GM19397 (cell line): Measurements from ENCODE around the gene AUH.
A peak's percentile ranks its signal among the peaks of the same experiment; 100 is the strongest.

ENCODE experiments used
- ATAC-seq: cut with Tn5 transposase; IDR thresholded peaks from one replicate; pipeline ENCODE4 v1.9.1; 2021; ENCODE audit warnings: mild to moderate bottlenecking, moderate library complexity; ENCODE audit not compliant: unreplicated experiment

Gene AUH

DNA sequence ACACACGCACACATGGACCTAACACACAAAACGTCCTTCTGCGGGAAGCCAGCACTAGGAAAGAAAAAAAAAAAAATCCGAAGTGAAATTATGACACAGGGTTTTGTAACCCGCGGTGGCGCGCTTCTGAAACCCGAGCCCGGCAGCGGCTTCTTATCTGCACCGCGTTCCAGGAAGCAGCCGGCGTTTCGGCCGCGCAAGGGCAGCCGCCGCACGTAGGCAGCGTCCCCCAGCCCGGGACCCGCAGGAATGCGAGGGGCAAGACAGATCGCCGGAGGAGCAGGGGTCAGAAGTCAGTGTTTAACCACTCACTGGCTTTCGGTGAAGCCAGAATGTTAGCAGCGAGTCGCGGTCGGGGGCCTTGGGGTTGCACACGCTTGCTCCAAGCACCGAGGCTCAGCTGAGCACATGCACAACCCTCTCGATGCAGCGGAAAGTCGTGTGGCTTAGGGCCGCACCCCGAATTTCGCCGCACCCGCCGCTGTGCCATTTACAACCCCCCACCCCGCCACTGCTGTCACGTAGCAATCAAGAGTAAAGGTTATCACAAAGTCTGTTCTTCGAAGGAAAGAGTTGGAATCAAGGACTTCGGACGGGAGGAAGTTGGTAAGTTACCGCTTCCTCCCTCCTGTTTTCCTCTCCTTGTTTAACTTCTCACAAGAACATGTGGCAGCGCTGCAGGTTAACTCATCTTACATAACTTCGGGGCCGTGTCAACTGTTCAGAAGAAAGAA is 167.9 kb downstream of the AUH start:
- ATAC-seq: peak; percentile 38

DNA sequence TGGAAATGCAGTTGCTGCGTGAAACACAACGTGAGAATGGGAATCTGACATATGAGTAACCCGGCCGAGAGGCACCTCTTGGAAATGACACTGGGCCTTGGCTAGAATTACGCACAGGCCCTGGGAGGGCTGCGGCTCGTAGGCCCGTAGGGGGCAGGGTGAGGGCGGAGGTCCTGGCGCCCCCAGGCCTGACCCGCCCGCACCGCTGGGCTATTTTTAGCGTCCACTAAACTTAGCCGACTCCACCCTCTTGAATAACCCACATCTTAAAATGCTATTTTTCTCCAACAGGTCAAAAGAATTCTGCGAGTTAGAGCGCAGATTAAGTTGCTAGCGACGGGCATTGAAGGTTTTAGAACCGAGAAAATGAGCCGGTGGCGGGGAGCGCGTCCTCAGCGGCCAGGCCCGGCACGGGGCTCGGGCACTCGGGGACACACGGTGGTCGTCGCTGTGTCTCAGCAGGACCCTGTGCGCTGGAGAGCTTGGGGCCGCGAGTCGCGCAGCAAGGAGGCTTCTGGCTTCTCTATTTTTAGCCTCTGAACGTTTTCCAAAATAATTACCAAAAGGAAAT is 168.5 kb downstream of the AUH start:
- ATAC-seq: peak; percentile 23

DNA sequence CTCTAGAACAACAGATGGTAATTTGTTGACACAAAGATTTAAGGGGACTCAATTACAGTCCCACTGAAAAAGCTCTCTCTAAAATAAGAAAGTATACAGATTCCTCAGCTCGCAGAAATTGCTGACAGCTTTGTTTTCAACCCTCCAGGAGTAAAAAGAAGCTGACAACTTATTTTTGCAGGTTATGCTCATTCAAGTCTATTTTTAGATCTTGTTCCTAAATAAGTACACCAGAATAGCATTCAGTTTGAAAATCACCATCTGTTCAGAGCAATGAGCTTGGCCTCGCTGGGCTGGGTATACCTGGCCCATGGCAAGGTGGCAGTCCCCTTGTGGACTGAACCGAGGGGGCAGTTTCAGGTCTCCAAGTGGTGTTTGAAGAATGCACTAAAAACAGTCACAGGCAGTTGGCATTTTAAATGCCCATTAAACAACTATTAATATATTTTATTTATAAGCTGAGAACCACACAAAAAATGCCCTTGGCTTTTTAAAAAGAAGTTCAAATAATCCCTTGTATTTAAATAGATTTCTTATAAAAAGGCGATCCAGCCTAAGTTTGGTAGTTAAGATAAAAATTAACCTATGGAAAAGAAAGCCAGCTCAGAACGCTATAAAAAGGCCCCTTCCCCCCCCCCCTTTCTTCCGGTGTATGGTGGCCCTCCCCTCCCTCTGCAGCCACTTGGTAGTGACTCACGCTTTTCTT is 169.2 kb downstream of the AUH start:
- ATAC-seq: peak; percentile 9

DNA sequence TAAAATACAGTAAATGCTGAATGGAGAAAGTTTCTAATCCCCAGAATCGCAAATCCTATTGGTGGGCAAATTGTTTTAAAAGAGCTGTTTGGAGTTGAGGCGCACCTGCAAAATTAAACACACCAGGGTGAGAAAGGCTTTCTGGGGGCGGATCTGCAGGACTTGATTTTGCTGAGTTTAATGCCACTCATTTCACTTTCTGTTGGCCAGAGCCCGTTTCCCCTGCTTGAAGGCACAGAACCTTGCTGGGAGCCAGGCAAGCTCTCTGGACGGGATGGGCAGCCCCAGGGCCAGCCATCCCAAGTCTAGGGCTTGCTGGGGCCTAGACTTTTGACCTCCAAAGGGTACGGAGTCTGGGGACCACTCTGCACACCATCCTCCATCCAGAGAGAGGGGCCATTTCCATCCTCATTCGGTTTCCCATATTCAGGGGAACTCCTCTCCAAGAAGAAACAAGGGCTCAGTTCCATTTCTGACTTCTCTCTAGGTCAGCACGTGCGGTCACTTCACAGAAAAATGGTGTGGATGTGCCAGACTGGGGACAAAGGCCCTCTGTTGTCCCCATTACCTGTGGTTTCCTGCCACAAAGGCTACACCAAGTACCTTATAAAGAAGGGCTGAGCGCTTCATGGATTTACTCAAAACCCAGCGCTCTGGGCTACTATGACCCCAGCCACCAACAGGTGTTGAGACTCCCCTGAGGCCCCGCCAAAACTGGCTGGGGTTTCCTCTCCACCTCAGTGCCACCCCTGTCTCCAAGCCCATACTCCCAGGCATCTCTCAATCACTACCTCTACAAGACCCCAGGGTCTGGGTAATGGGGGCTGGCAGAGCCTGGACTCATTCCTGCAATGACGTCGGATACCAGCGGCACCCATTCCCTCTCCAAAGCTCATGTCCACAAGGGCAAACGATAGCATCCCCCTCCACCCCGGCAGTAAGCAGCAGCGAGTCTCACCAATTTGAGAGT is 170.0 kb downstream of the AUH start:
- peak; percentile 53 for ATAC-seq

DNA sequence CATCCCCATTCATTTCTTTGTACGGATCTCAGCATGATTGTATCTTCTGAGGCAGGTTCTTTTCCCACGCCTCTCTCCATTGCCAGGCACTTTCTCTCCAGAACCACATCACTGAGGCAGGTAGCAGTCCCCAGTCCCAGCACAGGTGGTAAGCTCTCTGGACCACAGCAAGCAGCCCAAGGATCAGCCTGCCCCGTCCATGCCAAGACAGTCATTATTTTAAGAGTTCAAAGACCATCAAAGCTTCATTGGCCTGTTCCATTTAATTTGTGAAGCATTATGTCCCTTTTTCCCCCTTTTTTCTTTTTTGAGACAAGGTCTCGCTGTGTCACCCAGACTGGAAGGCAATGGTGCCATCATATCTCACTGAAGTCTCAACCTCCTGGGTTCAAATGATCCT is 171.7 kb downstream of the AUH start:
- no peak for ATAC-seq

DNA sequence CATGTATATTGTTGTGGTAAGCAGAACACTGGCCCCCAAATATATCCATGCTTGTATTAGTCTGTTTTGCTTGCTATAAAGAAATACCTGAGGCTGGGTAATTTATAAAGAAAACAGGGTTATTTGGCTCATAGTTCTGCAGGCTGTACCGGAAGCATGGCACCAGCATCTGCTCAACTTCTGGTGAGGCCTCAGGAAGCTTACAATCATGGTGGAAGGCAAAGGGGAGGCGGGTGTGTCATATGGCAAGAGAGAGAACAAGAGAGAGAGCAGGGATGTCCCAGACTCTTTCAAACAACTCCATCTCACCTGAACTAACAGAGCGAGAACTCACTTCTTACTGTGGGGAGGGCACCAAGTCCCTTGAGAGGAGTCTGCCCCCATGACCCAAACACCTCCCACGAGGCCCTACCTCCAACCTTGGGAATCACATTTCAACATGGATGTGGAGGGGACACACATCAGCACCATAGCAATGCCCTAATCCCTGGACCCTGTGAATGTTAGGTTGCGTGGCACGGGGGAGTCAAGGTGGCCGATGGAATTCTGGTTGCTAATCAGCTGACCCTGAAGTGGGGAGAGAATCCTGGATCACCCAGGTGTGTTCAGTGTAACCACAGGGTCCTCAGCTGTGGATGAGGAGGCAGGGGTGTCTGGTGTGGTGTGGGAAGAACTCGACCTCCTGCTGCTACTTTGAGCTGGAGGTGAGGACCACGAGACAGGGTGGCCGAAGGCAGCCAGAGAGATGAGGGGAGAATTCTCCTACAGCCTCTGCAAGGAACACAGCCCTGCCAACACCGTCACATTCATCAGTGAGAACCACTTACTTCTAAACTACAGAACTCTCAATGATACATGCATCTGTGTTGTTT is 172.8 kb downstream of the AUH start:
- ATAC-seq: no peak

DNA sequence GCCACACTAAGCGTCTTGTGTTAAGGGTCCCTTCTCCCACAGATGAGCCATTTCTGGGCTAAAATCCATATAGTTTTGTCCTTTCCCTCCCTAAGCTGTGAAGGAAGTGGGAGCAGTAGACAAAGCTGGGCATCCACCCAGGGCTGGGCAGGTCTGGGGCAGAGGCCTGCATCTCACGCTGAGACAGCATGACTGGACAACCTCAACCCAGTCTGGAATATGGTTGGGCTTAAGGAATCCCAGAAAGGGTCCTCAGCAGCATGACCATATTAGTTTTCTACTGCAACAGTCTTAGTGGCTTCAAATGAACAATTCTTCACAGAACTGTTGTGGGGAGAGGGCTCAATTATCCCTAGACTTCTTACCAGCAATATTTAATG is 173.8 kb downstream of the AUH start:
- no peak for ATAC-seq

DNA sequence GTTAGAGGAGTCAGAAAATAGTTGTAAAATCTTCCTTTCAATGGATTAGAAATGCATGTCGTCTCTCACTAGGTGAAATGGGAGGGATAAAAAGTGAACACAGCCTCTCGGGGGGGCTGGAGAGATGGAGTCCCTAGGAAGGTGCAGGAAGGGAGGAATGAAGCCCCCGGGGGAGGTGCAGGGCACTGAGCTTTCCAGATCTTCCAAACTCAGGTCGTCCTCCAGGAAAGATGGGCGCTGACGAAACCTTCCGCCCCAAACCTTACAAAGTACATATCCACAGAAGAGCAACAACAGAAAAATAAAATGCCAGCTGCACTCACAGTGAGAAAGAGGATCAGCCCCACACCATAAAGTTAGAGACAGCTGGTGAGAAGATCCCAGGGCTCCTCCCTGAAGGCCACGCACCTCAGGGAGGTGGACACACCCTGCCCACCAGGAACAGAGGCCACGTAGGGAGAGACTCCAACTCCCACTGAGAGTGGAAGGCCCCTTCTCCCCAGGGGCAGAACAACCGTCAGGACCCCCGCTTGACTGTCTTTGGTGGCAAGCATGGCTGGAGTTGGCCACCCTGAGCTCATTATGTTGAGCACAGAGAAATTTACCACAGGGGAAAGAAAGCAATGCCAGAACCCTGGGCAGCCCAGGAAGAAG is 174.3 kb downstream of the AUH start:
- ATAC-seq: no peak

DNA sequence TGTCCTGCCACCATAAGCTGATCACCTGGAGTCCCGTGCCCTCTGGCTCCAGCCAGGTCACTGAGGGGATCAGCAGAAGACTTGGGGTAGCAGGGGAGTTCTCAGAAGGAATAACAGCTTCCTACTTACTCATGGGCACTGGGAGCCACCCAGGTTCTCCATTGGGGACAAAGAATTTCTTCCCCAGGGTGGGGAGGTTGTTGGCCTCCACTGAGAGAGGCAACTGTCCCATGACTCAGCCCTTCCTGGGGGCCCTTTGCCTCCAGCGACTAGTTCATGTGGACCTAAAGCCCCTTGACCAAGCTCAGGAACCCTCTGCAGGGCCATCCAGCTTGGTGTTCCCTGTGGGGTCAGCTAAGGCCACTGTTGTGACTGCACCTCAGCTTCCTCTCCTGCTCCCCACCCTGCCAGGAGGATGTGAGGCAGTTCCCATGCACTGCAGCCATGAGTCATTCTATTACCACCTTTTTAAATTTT is 175.0 kb downstream of the AUH start:
- no peak for ATAC-seq

DNA sequence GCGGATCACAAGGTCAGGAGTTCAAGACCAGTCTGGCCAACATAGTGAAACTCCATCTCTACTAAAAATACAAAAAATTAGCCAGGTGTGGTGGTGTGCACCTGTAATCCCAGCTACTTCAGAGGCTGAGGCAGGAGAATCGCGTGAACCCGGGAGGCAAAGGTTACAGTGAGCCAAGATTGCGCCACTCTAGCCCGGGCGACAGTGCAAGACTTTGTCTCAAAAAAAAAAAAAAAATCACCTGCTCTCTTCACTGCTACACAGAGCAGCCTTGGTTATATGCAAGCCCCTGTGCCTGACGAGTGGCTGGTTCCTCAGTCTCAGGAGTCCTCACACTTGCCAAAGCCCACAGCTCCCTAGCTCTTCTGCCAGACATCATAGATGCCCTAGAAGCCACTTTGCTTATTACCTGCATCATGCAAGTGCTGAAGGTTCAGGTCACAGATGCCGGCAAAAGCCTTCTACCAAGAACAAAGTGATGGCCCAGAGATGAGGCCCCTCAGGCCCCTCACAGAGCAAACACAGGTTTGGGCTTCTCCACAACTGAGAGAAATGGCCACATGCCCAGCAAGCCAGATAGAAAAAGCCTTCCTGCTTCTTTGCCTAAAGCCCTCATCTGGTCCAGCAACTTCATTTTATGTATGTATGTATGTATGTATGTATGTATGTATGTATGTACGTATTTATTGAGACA is 176.4 kb downstream of the AUH start:
- no peak for ATAC-seq

DNA sequence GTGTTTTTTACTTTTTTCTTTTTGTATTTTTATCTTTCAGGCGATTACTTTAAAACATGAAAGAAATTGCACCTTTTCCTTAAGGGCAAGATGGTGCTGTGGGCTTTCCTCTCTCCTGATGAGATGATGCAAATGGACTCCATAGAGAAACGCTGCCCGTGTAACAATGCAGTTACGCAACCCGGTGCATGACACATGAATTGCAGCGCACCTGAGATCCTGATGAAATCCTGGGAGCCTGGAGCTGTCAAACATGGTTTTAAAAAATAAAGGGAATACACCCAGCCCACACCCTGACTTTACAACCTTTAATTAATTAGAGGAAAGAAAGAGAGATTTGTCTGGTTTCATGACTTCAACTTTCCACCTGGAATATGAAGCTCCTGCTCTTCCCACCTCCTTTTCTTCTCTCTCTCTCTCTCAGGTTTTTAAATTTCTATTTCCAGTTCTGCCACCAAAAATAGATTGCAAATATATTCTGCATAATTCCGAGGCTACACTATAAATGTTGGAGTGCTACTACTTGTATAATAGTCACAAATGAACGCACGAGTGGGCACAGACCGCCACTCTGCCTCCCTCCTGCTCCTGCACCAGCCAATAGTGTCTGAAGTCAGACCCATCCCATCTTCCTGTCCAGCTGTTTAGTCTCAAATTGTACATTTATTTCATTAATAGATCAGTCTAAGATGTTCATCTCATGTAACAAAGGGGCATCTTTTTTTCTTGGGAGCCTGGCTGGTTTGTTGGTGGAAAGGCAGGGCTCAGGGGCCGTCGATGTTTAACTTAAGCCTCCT is 179.1 kb downstream of the AUH start:
- ATAC-seq: no peak

DNA sequence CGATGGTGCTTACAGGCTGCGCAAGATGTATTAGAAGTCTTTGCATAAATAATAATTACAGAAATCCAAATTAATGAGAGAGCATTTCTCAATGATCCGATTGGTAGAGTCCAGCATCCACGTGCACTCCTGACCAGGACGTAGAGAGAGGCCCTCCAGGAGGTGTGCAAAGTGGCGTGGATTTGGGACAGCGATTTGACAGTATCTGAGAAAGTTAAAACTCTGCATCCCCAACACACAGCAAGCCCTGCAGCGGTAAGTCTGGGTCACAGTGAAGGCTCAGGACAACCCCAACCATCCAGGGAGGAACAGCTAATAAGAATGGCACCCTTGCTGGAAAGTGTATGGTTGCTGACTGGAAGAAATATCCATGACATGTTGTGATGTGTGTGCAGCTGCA is 180.2 kb downstream of the AUH start:
- ATAC-seq: no peak

DNA sequence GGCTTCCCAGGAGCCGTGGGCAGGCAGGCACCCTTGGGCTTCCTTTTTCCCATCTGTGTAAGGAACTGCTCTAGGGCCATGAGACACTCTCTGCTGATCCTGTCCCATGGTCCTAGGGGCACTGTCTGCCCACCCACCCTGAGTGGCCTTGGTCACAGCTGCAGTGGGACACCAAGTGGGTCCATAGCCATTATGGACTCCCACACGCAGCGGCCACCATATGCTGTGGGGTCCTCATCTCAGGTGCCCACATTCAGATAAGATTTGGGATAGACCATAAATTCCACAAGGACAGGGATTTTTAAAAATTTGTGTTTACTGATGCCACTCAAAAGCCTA is 180.8 kb downstream of the AUH start:
- no peak for ATAC-seq

DNA sequence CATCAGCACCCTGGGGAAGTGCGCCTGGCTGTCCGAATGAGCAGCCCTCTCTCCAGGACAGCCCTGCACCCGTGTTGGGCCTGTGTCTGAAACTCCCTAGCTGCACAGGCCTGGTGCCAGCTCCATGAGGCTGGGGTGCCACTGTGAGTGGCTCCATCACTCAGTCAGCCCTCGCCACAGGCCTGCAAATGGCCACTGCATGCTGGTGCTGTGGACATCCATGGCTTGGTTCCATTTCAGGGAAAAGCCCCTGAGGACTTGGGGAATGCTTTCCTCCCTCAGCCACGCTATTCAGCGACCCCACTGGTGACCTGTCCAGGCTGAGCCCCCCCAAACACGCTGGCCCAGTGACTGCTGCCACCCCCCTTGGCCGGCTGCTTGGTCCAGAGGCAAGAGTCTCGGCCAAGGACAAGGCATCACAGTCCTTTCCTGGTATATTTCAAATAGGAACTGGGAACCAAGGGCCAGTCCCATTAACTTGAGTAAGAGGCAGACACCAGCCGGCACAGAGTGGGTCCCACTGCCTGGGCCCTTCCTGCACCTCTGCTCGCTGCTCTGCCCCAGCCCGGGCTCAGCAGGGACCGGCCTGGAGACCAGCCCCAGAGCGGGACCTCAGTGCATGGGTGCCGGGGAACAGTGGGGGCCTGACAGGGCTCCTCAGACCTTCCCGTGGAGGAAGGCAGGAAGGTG is 181.3 kb downstream of the AUH start:
- no peak for ATAC-seq

DNA sequence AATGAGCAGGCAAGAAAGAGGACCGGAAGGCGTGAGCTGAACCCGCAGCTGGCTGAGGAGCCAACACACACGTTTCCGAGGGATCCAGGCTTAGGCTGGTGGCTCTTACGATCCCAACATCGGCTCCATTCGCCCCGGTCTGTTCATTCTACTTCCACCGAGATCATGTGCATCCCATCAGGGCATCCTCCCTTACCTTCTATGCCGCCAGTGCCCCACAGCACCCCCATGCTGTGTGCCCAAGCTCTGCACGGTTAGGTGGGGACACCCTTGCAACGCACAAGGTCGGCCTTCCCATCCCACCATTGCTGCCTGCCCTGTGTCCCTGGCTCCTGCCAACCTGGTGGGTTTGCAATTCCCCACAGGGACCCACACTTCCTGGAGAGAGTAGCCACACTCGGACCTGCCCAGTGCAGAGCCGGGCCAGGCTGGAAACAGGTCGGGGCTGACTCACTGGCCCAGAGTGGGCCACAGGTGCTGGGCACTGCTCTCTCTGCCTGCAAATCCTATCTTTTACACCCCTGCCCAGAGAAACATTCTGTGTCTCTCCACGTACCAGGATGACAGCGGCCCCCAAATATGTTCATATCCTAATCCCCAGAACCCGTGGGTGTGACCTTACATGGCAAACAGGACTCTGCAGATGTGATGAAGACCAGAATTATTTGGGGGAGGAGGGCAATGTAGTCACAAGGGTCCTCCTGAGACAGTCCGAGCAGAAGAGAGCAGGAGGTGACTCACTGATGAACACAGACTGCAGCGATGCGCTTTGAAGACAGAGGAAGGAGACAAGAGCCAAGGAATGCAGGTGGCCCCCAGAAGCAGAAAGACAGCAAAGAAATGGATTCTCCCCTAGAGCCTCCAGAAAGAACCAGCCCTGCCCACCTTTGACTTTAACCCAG is 182.2 kb downstream of the AUH start:
- ATAC-seq: no peak
